HepG2 (cell line): ENCODE measurements around the gene TRIM54. TPM values are rescaled to one million over a fixed set of nuclear protein-coding genes. Genes with fewer than 3 reads are reported as not detected.

Experiments
- MBD4 ChIP-seq: IDR thresholded peaks from 2 replicates; pipeline ENCODE4 v1.6.1; 2012; ENCODE audit warnings: low read length, inconsistent platforms, borderline replicate concordance
- MED8 ChIP-seq: sonication (generic); formaldehyde crosslinking; IDR thresholded peaks from 2 replicates; pipeline ENCODE4 v1.8.1; 2023; ENCODE audit warnings: mild to moderate bottlenecking, missing genetic modification reagents; ENCODE audit not compliant: insufficient replicate concordance
- NFE2L1 ChIP-seq: sonication (generic); formaldehyde crosslinking; IDR thresholded peaks from 2 replicates; pipeline ENCODE4 v1.4.0; 2020; ENCODE audit warnings: missing genetic modification reagents, mild to moderate bottlenecking, borderline replicate concordance
- PHF8 ChIP-seq: sonication (generic); formaldehyde crosslinking; IDR thresholded peaks from 2 replicates; pipeline ENCODE4 v1.5.0; 2020; ENCODE audit warnings: missing genetic modification reagents
- REL ChIP-seq: sonication (generic); formaldehyde crosslinking; conservative IDR thresholded peaks from 2 replicates; pipeline ENCODE4 v1.8.0; 2022; ENCODE audit warnings: mild to moderate bottlenecking, missing genetic modification reagents, moderate library complexity
- SATB2 ChIP-seq: sonication (generic); formaldehyde crosslinking; IDR thresholded peaks from 2 replicates; pipeline ENCODE4 v1.5.0; 2020; ENCODE audit warnings: missing genetic modification reagents
- SP5 ChIP-seq: IDR thresholded peaks from 2 replicates; pipeline ENCODE4 v1.6.1; 2016; ENCODE audit warnings: low read depth, borderline replicate concordance
- ZBTB8A ChIP-seq: sonication (generic); formaldehyde crosslinking; IDR thresholded peaks from 2 replicates; pipeline ENCODE4 v1.4.0; 2020; ENCODE audit warnings: mild to moderate bottlenecking, low read depth, missing genetic modification reagents, borderline replicate concordance
- ZC3H4 ChIP-seq: sonication (generic); formaldehyde crosslinking; IDR thresholded peaks from 2 replicates; pipeline ENCODE4 v1.4.0; 2020; ENCODE audit warnings: missing genetic modification reagents, borderline replicate concordance
- ZNF207 ChIP-seq: fragments of 450-650 bp; IDR thresholded peaks from 2 replicates; pipeline ENCODE4 v1.6.1; 2016; ENCODE audit warnings: antibody characterized with exemption, borderline replicate concordance
- ZNF747 ChIP-seq: sonication (generic); formaldehyde crosslinking; IDR thresholded peaks from 2 replicates; pipeline ENCODE4 v1.8.1; 2023; ENCODE audit warnings: missing genetic modification reagents, mild to moderate bottlenecking, borderline replicate concordance
- ZNF773 ChIP-seq: sonication (generic); formaldehyde crosslinking; IDR thresholded peaks from 2 replicates; pipeline ENCODE4 v1.4.0; 2020; ENCODE audit warnings: missing genetic modification reagents, borderline replicate concordance
- ZSCAN12 ChIP-seq: sonication (generic); formaldehyde crosslinking; IDR thresholded peaks from 2 replicates; pipeline ENCODE4 v1.9.0; 2021; ENCODE audit warnings: mild to moderate bottlenecking, missing genetic modification reagents
- polyA plus RNA-seq, 8 experiments: library from polyadenylated mRNA; depleted of rRNA in 3 of 8; stranded (reverse) in 7 of 8; unstranded in 1 of 8; fragments of >200 nt; fragmentation: Illumina TruSeq in 4 of 8; extraction: Trizol in 4 of 8; gene quantifications; 2 replicates each; pipeline versions ENCODE4 v1.2.1 to v1.2.3, GENCODE V29; 2011 to 2016; ENCODE audit warnings: low read depth in 4 of 8, missing spikeins in 1 of 8, mixed read lengths in 1 of 8; ENCODE audit not compliant: insufficient read depth in 1 of 8
- total RNA-seq, 5 experiments: library from RNA; depleted of rRNA; stranded (reverse); fragments of >200 nt; fragmentation: Illumina TruSeq; extraction: Trizol; gene quantifications; 2 replicates each; pipeline ENCODE4 v1.2.3, GENCODE V29; 2016; ENCODE audit warnings: low read depth in 1 of 5
- TF ChIP-seq, protein P1 (sequence below): sonication (generic); formaldehyde crosslinking; IDR thresholded peaks from 2 replicates; pipeline ENCODE4 v1.4.0; 2020; ENCODE audit warnings: low read depth, mild to moderate bottlenecking, missing genetic modification reagents
- TF ChIP-seq, protein P2 (sequence below): IDR thresholded peaks from 2 replicates; pipeline ENCODE4 v1.6.1; 2016; ENCODE audit warnings: low read depth, borderline replicate concordance
- TF ChIP-seq, protein P3 (sequence below): sonication (generic); formaldehyde crosslinking; IDR thresholded peaks from 2 replicates; pipeline ENCODE4 v1.8.1; 2023; ENCODE audit warnings: mild to moderate bottlenecking, missing genetic modification reagents
- TF ChIP-seq, protein P4 (sequence below): sonication (generic); formaldehyde crosslinking; IDR thresholded peaks from 2 replicates; pipeline ENCODE4 v1.5.0; 2020; ENCODE audit warnings: mild to moderate bottlenecking, missing genetic modification reagents, borderline replicate concordance

TRIM54 gene
- total and polyA plus RNA-seq, 2 of the 13 experiments (the other 11 are each of a cell fraction or from before 2014, with no cell fraction given) = 0.07 to 0.13 TPM

DNA sequence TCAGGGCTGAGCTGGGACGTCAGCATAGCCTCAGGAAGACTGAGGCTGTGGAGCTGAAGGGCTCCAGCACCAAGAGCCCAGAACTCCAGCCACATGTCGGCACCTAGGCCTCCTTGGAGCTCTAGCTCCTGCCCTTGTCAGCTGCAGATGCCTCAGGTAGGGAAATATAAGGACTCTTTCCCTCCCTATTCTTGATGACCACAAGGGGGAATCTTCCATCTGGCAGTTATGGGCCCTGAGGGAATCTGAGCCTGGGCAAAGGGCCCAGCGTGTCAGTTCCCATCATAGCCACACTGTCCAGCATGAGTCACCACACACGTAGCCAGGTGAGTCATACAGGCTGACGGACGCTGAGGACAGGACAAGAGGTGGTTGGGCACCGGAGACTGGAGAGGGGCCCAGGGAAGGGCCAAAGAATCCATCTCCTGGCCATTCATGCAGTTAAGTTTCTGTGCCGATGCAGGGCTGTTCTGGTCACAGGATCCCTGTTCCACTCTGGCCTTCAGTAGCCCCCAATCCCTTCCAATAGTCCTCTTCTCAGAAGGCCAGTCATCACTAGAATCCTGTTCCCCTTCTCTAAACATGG, 38.8 kb downstream of the TRIM54 start (continued):
- TF ChIP-seq ZC3H4 (CRISPR knock-in tag) = peak; percentile 27; the same call in 1 of the 2 replicates
- no peak for TF ChIP-seq MBD4
- peak; percentile 64; the same call in 1 of the 2 replicates for TF ChIP-seq PHF8 (CRISPR knock-in tag)
- TF ChIP-seq MED8 = no peak
- no peak for TF ChIP-seq SATB2 (CRISPR knock-in tag)
- TF ChIP-seq, protein P1, sequence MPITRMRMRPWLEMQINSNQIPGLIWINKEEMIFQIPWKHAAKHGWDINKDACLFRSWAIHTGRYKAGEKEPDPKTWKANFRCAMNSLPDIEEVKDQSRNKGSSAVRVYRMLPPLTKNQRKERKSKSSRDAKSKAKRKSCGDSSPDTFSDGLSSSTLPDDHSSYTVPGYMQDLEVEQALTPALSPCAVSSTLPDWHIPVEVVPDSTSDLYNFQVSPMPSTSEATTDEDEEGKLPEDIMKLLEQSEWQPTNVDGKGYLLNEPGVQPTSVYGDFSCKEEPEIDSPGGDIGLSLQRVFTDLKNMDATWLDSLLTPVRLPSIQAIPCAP (CRISPR knock-in tag) = no peak
- TF ChIP-seq, protein P2, sequence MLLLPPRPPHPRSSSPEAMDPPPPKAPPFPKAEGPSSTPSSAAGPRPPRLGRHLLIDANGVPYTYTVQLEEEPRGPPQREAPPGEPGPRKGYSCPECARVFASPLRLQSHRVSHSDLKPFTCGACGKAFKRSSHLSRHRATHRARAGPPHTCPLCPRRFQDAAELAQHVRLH (CRISPR knock-in tag) = peak; percentile 80; the same call in 1 of the 2 replicates
- no peak for TF ChIP-seq ZNF773
- 0 out of 2 replicates have a peak, but pooled peaks have one; percentile 14 for TF ChIP-seq NFE2L1 (CRISPR knock-in tag)
- no peak; the same call in 1 of the 2 replicates for TF ChIP-seq SP5 (CRISPR knock-in tag)
- no peak for TF ChIP-seq ZNF207
- TF ChIP-seq, protein P3, sequence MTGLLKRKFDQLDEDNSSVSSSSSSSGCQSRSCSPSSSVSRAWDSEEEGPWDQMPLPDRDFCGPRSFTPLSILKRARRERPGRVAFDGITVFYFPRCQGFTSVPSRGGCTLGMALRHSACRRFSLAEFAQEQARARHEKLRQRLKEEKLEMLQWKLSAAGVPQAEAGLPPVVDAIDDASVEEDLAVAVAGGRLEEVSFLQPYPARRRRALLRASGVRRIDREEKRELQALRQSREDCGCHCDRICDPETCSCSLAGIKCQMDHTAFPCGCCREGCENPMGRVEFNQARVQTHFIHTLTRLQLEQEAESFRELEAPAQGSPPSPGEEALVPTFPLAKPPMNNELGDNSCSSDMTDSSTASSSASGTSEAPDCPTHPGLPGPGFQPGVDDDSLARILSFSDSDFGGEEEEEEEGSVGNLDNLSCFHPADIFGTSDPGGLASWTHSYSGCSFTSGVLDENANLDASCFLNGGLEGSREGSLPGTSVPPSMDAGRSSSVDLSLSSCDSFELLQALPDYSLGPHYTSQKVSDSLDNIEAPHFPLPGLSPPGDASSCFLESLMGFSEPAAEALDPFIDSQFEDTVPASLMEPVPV = no peak
- TF ChIP-seq ZSCAN12 (CRISPR knock-in tag) = no peak
- TF ChIP-seq, protein P4, sequence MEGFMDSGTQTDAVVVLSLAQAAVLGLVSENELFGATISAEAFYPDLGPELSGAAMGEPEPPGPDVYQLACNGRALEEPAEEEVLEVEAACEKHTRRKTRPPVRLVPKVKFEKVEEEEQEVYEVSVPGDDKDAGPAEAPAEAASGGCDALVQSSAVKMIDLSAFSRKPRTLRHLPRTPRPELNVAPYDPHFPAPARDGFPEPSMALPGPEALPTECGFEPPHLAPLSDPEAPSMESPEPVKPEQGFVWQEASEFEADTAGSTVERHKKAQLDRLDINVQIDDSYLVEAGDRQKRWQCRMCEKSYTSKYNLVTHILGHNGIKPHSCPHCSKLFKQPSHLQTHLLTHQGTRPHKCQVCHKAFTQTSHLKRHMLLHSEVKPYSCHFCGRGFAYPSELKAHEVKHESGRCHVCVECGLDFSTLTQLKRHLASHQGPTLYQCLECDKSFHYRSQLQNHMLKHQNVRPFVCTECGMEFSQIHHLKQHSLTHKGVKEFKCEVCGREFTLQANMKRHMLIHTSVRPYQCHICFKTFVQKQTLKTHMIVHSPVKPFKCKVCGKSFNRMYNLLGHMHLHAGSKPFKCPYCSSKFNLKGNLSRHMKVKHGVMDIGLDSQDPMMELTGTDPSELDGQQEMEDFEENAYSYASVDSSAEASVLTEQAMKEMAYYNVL = no peak
- peak; percentile 44; the same call in 1 of the 2 replicates for TF ChIP-seq ZNF747 (CRISPR knock-in tag)
- no peak for TF ChIP-seq ZBTB8A (CRISPR knock-in tag)
- no peak for TF ChIP-seq REL (CRISPR knock-in tag)
